ENCODE data around the gene LRRTM2.

DNA sequence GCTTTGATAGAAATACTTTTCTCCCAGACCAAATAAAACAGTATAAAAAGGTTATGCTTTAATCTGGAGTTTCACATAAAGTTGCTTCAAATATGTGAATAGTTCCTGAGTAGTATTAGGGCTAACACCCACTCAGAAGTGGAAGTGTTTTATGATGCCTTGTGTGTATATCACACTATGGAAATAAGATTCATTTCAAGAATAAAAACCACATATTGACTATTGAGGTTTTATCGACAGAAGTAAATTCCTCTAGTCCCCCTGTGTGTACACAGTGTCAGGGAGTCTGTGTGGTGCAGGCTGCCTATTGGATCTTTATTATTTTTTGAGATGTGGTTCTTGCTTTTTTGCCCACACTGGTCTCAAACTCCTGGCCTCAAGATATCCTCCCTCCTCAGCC is 20.8 kb upstream of the LRRTM2 start:
- TF ChIP-seq, protein P1, sequence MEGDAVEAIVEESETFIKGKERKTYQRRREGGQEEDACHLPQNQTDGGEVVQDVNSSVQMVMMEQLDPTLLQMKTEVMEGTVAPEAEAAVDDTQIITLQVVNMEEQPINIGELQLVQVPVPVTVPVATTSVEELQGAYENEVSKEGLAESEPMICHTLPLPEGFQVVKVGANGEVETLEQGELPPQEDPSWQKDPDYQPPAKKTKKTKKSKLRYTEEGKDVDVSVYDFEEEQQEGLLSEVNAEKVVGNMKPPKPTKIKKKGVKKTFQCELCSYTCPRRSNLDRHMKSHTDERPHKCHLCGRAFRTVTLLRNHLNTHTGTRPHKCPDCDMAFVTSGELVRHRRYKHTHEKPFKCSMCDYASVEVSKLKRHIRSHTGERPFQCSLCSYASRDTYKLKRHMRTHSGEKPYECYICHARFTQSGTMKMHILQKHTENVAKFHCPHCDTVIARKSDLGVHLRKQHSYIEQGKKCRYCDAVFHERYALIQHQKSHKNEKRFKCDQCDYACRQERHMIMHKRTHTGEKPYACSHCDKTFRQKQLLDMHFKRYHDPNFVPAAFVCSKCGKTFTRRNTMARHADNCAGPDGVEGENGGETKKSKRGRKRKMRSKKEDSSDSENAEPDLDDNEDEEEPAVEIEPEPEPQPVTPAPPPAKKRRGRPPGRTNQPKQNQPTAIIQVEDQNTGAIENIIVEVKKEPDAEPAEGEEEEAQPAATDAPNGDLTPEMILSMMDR (IDR thresholded peaks at IDR 0.05 in 8 of 11, conservative IDR thresholded peaks at IDR 0.05 in 3 of 11): no peak
- no peak for TF ChIP-seq POLR2A (IDR thresholded peaks at IDR 0.05)
